Measurements from ENCODE around the gene ABL2.
A peak's percentile ranks its signal among the peaks of the same experiment; 100 is the strongest.
"Not testable (repeated sequence)": the region's sequence is repeated elsewhere in the genome, so short reads cannot be mapped to it uniquely, and the experiment has no call there.

ABL2 gene

GRCh38 chr1:179175011-179175841, 54.3 kb downstream of the ABL2 start:
- no peak overlapping the region for H3K4me3 ChIP-seq (ENCODE audit: low read depth, low read length)
- in situ Hi-C loops (cut with HindIII; ENCODE audit: low sequenced_read_pairs), result no loop called here
- peak; percentile 50 for DNase-seq (ENCODE audit: low read depth, low spot score)
- TF ChIP-seq, protein P1, sequence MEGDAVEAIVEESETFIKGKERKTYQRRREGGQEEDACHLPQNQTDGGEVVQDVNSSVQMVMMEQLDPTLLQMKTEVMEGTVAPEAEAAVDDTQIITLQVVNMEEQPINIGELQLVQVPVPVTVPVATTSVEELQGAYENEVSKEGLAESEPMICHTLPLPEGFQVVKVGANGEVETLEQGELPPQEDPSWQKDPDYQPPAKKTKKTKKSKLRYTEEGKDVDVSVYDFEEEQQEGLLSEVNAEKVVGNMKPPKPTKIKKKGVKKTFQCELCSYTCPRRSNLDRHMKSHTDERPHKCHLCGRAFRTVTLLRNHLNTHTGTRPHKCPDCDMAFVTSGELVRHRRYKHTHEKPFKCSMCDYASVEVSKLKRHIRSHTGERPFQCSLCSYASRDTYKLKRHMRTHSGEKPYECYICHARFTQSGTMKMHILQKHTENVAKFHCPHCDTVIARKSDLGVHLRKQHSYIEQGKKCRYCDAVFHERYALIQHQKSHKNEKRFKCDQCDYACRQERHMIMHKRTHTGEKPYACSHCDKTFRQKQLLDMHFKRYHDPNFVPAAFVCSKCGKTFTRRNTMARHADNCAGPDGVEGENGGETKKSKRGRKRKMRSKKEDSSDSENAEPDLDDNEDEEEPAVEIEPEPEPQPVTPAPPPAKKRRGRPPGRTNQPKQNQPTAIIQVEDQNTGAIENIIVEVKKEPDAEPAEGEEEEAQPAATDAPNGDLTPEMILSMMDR (IDR thresholded peaks at IDR 0.05; ENCODE audit: low read depth, low read length), result no peak

DNA sequence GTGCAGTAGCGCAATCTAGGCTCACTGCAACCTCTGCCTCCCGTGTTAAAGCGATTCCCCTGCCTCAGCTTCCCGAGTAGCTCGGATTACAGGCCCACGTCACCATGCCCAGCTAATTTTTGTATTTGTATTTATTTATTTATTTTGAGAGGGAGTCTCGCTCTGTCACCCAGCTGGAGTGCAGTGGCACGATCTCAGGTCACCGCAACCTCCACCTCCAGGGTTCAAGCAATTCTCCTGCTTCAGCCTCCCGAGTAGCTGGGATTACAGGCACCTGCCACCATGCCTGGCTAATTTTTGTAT, 59.1 kb downstream of the ABL2 start:
- DNase-seq (ENCODE audit: low read depth, low spot score); H3K4me3 ChIP-seq (ENCODE audit: low read depth, low read length); in situ Hi-C loops (cut with HindIII; ENCODE audit: low sequenced_read_pairs): not testable (repeated sequence)

DNA sequence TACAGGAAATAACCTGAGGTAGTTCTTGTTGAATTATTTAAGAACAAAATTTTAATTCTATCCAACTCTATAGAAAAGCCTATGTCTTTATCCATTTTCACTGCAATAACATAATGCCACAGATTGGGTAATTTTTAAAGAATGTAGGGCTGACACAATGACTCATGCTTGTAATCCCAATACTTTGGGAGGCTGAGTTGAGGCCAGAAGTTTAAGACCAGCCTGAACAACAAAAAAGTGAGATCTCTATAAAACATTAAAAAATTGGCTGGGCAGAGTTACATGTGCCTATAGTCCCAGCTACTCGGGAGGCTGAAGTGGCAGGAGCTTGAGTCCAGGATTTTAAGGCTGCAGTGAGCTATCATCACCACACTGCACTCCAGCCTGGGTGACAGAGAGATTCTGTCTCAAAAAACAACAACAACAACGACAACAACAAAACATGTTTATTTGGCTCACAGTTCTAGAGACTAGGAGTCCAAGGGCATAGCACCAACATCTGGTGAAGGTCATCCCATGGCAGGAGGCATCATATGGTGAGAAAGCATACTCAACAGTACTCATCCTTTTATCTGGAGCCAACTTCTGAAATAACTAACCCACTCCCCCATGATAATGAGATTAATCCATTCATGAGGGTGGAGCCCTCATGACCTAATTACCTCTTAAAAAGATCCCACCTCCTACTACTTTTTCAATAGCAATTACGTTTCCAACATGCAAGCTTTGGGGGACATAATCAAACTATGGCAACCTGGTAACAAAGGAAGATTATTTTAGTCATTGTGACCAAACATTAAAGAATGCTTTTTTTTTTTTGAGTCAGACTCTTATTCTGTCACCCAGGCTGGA, 59.6 kb downstream of the ABL2 start:
- H3K4me3 ChIP-seq (ENCODE audit: low read depth, low read length), result no peak overlapping the region
- DNase-seq (ENCODE audit: low read depth, low spot score), result peak; percentile 72
- in situ Hi-C loops (cut with HindIII; ENCODE audit: low sequenced_read_pairs), result no loop called here
- TF ChIP-seq, protein P1 (IDR thresholded peaks at IDR 0.05; ENCODE audit: low read depth, low read length), result no peak

DNA sequence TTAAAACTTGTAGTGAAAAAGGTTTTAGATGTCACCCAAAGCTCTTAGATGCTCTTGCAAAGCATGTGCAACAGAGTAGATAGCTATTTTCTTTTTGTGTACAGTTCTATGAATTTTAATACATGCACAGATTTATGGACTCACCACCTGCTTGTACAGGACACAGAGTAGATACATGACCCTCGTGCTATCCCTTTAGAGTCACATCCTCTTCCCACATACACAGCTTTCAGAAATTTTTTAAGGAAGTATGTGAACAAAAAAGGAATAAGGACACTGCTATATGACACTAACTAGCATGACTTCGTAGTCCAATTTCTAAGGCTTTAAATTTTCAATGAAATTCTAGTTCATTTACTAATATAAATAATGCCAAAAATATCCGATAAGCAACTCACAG, 60.9 kb downstream of the ABL2 start:
- in situ Hi-C loops (cut with HindIII; ENCODE audit: low sequenced_read_pairs), result no loop called here
- TF ChIP-seq, protein P1 (IDR thresholded peaks at IDR 0.05; ENCODE audit: low read depth, low read length), result no peak
- H3K4me3 ChIP-seq (ENCODE audit: low read depth, low read length), result no peak overlapping the region
- DNase-seq (ENCODE audit: low read depth, low spot score), result no peak

GRCh38 chr1:179167955-179168354, 61.5 kb downstream of the ABL2 start:
- TF ChIP-seq, protein P1 (IDR thresholded peaks at IDR 0.05; ENCODE audit: low read depth, low read length), result no peak
- no peak overlapping the region for H3K4me3 ChIP-seq (ENCODE audit: low read depth, low read length)
- in situ Hi-C loops (cut with HindIII; ENCODE audit: low sequenced_read_pairs), result no loop called here
- DNase-seq (ENCODE audit: low read depth, low spot score), result no peak

GRCh38 chr1:179167418-179167777, 62.1 kb downstream of the ABL2 start:
- TF ChIP-seq, protein P1 (IDR thresholded peaks at IDR 0.05; ENCODE audit: low read depth, low read length), result no peak
- in situ Hi-C loops (cut with HindIII; ENCODE audit: low sequenced_read_pairs), result no loop called here
- no peak overlapping the region for H3K4me3 ChIP-seq (ENCODE audit: low read depth, low read length)
- DNase-seq (ENCODE audit: low read depth, low spot score), result no peak
